ENCODE data around the gene BEST1.

Gene BEST1

GRCh38 chr11:61923166-61924063, 26.7 kb upstream of the BEST1 start:
- Histone ChIP-seq H3K27ac (ENCODE audit: low read length) (no peak overlapping the region), H3K9ac (ENCODE audit: low read depth, low read length) (no peak overlapping the region), H3K4me2 (ENCODE audit: insufficient read depth, low read length) (no peak overlapping the region)

DNA sequence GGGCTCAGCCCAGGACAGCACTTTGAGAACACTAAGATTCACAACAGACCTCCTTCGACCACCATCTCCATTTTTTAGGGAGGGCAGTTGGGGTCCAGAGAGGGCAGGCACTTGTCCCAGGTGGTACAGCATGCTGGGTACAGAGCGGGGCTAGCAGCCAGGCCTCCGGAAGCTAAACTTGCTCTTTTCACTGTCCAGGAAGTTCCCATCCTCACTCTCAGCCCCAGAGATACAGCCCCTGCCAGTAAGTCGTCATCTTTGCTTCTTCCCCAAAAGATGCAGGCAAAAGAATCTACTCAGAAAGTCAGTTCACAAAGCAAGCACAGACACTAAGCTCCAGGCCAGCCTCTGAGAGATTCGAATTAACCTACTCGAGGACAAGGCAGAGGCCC, 26.1 kb upstream of the BEST1 start:
- Histone ChIP-seq H3K36me3 (ENCODE audit: insufficient read depth, low read length) (no peaks in the 10 kb centered on the region), H3K9me3 (ENCODE audit: insufficient read depth, low read length, severe bottlenecking) (no peaks in the 10 kb centered on the region), H3K9ac (ENCODE audit: low read depth, low read length) (no peak overlapping the region), H3K4me3 (ENCODE audit: low read depth in 1 of 2, low read length in 2 of 2) (no peak overlapping the region), H4K20me1 (ENCODE audit: insufficient read depth, low read length) (peaks cover 4% of the 10 kb centered on the region; the same call in 1 of the 2 replicates), H3K4me1 (ENCODE audit: insufficient read depth, low read length) (no peaks in the 10 kb centered on the region), H3K27ac (ENCODE audit: low read length) (no peak overlapping the region), H3K27me3 (ENCODE audit: insufficient read depth, low read length, poor library complexity) (peaks cover 11% of the 10 kb centered on the region), H3K79me2 (ENCODE audit: insufficient read depth, low read length) (no peaks in the 10 kb centered on the region), H2AFZ (ENCODE audit: low read depth, low read length) (no peak overlapping the region), H3K4me2 (ENCODE audit: insufficient read depth, low read length) (no peak overlapping the region)
- no peak for DNase-seq
- no peak for TF ChIP-seq EZH2 (IDR thresholded peaks at IDR 0.05; ENCODE audit: borderline replicate concordance, low read depth, low read length, severe bottlenecking)
- TF ChIP-seq CTCF (IDR thresholded peaks at IDR 0.05; ENCODE audit: borderline replicate concordance, extremely low read depth, low read length, poor library complexity, severe bottlenecking) = no peak
- no peak for ATAC-seq (ENCODE audit: insufficient read depth, low read depth)

More at GRCh38 chr11:61923166-61924063, 26.7 kb upstream of the BEST1 start:
- Histone ChIP-seq H2AFZ (ENCODE audit: low read depth, low read length) (no peak overlapping the region), H4K20me1 (ENCODE audit: insufficient read depth, low read length) (peaks cover 4% of the 10 kb centered on the region; the same call in 1 of the 2 replicates), H3K4me1 (ENCODE audit: insufficient read depth, low read length) (no peaks in the 10 kb centered on the region), H3K9me3 (ENCODE audit: insufficient read depth, low read length, severe bottlenecking) (no peaks in the 10 kb centered on the region), H3K27me3 (ENCODE audit: insufficient read depth, low read length, poor library complexity) (peaks cover 14% of the 10 kb centered on the region), H3K36me3 (ENCODE audit: insufficient read depth, low read length) (no peaks in the 10 kb centered on the region), H3K79me2 (ENCODE audit: insufficient read depth, low read length) (no peaks in the 10 kb centered on the region), H3K4me3 (ENCODE audit: low read depth in 1 of 2, low read length in 2 of 2) (no peak overlapping the region)
- no peak for DNase-seq
- TF ChIP-seq CTCF (IDR thresholded peaks at IDR 0.05; ENCODE audit: borderline replicate concordance, extremely low read depth, low read length, poor library complexity, severe bottlenecking) (no peak), EZH2 (IDR thresholded peaks at IDR 0.05; ENCODE audit: borderline replicate concordance, low read depth, low read length, severe bottlenecking) (no peak)
- ATAC-seq (ENCODE audit: insufficient read depth, low read depth) = no peak; the same call in 2 of the 3 replicates

- Histone ChIP-seq H3K9ac (ENCODE audit: low read depth, low read length) (no peak overlapping the region), H4K20me1 (ENCODE audit: insufficient read depth, low read length) (no peaks in the 10 kb centered on the region), H3K4me1 (ENCODE audit: insufficient read depth, low read length) (no peaks in the 10 kb centered on the region), H3K79me2 (ENCODE audit: insufficient read depth, low read length) (no peaks in the 10 kb centered on the region), H3K27ac (ENCODE audit: low read length) (no peak overlapping the region), H3K4me3 (ENCODE audit: low read depth in 1 of 2, low read length in 2 of 2) (no peak overlapping the region), H2AFZ (ENCODE audit: low read depth, low read length) (no peak overlapping the region), H3K27me3 (ENCODE audit: insufficient read depth, low read length, poor library complexity) (peaks cover 11% of the 10 kb centered on the region), H3K9me3 (ENCODE audit: insufficient read depth, low read length, severe bottlenecking) (no peaks in the 10 kb centered on the region), H3K4me2 (ENCODE audit: insufficient read depth, low read length) (no peak overlapping the region), H3K36me3 (ENCODE audit: insufficient read depth, low read length) (no peaks in the 10 kb centered on the region)
- ATAC-seq (ENCODE audit: insufficient read depth, low read depth) = no peak
- no peak for DNase-seq
- TF ChIP-seq CTCF (IDR thresholded peaks at IDR 0.05; ENCODE audit: borderline replicate concordance, extremely low read depth, low read length, poor library complexity, severe bottlenecking) (no peak), EZH2 (IDR thresholded peaks at IDR 0.05; ENCODE audit: borderline replicate concordance, low read depth, low read length, severe bottlenecking) (no peak)
These were observed 24.4 kb upstream of the BEST1 start for GRCh38 chr11:61925736-61926135.

All from DND-41 (cell line).